ENCODE measurements around the gene ICOSLG.
"Not testable (repeated sequence)": the region's sequence is repeated elsewhere in the genome, so short reads cannot be mapped to it uniquely, and the experiment has no call there.

The ICOSLG gene

DNA sequence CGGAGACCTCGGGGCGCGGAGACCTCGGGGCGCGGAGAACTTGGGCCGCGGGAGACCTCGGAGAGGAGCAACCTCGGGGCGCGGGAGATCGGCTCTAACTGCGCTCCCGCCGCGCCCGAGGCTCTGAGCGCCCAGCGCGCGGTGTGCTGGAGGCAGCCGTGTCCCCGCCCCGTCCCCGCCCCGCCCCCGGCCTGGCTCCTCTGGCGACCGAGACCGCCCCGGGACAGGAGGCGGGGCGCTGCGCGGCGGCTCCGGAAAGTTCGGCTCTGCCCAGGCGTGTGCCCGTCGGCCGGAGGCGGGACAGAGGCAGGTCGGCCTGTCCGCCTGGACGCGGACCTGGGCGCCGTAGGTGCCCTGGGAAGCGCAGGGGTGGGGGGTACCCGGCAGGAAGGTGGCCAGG, at the start of gene ICOSLG:
TSS of gene ICOSLG (minus strand) at position 102 of the 400 bp plus-strand sequence. CDS start 126 bp downstream, outside the sequence.
- not testable (repeated sequence) for DNase-seq

DNA sequence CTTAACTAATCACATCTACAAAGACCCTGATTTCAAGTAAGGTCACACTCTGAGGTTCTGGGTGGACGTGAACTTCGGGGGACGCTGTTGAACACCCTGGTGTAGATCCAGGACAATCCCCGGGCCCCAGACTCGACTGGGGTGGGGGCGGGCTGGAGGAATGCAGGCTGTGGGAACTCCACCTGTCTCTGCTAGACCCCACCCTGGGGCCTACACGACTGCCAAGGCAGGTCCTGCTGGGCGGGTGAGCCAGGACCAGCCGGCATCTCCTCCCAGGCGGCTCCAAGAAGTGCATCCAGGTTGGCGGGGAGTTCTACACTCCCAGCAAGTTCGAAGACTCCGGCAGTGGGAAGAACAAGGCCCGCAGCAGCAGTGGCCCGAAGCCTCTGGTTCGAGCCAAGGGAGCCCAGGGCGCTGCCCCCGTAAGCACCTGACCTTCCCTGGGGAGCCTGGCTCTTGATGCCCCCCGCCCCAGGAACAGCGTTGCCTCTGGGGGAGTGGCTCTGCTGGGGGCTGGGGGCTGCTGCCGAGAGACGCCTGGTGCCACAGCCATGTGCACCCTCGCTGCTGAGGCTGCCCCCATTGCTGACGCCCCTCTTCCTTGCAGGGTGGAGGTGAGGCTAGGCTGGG, 48.8 kb upstream of the ICOSLG start:
- DNase-seq: no peak

DNA sequence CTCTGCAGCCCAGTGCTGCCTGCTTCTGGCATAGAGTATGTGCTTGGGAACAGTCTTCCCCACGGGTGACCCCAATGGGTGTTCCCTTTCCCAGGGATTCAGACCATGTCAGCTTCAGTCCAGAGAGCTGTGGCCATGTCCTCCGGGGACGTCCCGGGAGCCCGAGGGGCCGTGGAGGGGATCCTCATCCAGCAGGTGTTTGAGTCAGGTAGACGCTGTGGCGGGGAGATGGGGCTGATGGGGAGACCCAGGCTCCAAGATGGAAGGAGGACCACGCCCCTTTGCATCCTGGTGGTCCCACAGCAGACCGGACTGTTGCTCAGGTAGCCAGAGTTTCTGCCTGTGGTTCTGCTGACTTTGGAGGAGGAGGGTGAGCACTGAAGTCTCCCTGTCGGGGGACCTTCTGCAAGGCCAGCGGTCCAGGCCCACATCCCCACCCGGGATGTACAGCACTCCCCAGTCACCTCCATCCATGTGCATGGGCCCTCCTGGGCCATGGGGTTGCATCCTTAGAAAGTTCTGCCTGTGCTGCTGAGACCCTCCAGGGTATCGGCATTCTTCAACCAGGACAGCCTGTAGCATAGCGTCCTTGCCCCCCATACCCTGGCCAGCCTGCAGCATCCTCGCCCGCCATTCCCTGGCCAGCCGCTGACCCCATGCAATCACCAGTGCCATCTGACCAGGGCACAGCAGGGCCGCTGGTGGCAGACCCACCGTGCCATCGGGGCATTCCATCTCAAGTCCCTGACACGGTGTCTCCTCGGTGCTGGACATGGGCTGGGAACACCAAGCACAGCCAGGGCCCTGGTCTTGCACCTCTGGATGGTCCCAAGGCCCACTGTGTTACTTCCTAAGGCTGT, 47.7 kb upstream of the ICOSLG start:
- DNase-seq: no peak

DNA sequence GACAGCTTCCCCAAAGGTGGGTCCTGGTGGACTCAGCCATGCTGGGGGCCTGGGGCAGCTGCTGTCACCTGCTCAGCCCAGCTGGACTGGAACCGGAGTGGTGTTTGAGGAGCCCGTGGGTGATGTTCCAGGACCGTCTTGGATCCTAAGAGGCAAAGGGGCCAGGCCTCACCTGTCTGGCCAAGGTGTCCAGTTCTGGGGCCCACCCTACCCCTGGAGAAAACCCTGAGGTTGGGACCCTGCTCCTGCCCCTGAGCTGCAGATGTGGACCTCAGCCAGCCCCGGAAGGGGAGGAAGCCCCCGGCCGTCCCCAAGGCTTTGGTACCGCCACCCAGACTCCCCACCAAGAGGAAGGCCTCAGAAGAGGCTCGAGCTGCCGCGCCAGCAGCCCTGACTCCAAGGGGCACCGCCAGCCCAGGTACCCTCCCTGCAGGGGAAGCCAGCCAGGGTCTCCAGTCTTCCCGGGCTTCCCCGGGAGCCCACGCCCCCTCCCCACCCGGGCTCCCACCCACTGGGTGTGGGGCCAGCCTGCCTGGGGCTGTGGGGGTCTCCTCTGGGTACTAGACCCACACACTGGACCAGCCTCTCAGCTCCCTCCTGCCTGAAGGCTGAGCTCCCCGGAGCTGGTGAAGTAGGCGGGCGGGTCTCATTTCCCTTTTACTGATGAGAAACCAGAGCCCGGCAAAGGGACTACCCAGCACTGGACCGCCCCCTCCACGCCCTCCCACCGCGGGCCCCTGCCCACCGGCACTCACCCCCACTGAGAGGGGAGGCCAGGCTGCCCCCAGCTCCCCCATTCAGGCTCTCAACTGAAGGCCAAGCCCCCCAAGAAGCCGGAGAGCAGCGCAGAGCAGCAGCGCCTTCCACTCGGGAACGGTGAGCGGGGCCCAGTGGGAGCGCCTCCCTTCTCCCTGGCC, 46.2 kb upstream of the ICOSLG start:
- DNase-seq: no peak

DNA sequence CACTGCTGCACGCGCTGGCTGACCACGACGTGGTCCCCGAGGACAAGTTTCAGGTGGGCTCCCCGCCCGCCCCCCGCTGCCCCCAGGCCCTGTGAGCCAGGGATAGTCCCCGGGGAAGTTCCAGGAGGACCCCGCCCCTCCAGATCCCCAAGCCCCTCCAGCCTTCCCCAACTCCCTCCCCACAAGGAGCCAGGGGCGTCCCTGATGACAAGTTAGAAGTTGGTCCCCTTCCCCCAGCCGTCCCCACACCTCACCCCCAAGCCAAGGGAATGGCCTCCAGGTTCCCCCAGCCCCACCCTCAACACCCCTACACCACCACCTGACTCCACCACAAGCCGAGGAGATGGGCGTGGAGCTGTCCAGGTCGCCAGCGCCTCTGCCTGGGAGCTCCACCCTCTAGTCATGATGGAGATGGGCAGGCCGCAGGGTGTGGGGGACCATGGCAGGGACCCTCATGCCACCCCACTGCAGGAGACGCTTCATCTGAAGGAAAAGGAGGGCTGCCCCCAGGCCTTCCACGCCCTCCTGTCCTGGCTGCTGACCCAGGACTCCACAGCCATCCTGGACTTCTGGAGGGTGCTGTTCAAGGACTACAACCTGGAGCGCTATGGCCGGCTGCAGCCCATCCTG, 45.5 kb upstream of the ICOSLG start:
- DNase-seq: no peak

GRCh38 chr21:44285138-44285992, 44.6 kb upstream of the ICOSLG start, which contains the start of gene AIRE:
AIRE (plus strand) TSS chr21:44285876; CDS start chr21:44286007, 131 bp downstream.
- no peak for DNase-seq

- DNase-seq: no peak
Measured at GRCh38 chr21:44283948-44284347, 43.2 kb upstream of the ICOSLG start.

DNA sequence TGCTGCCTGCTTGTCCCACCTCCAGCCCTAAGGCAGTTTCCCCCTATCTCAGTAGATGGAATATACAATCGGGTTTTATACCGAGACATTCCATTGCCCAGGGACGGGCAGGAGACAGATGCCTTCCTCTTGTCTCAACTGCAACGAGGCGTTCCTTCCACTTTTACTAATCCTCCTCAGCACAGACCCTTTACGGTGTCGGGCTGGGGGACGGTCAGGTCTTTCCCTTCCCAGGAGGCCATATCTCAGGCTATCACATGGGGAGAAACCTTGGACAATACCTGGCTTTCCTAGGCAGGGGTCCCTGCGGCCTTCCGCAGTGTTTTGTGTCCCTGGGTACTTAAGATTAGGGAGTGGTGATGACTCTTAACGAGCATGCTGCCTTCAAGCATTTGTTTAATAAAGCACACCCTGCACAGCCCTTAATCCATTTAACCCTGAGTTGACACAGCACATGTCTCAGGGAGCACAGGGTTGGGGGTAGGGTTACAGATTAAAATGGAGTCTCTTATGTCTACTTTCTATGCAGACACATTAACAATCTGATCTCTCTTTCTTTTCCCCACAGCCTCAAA, 42.6 kb upstream of the ICOSLG start:
- not testable (repeated sequence) for DNase-seq

DNA sequence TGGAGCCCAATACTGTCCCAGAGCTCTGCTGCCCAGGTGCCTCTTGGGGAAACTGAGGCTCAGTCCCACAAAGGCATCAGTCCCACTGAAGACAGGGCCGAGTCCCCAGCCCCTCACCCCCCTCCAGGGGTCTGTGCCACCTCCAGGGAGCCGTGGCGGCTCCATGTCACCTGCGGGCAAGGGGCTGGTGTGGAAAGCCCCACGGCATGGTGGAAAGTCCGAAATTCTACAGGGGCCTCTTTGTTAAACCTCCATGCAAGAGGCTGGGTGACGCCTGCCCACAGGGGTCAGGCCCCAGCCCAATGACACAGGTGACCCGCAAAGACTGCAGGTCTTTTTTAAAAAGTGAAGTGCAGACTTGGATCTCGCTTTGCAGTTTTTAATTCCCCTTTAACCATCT, 41.6 kb upstream of the ICOSLG start:
- DNase-seq: no peak

GRCh38 chr21:44281801-44282200, 41.1 kb upstream of the ICOSLG start:
- no peak for DNase-seq

- peak; percentile 65 for DNase-seq
Measured at GRCh38 chr21:44279354-44280260, 38.9 kb upstream of the ICOSLG start.

- DNase-seq: no peak
Measured at GRCh38 chr21:44275041-44275440, 34.3 kb upstream of the ICOSLG start.

- no peak for DNase-seq
Measured at GRCh38 chr21:44273046-44273445, 32.3 kb upstream of the ICOSLG start.

- DNase-seq: no peak
Measured at GRCh38 chr21:44272284-44272858, 31.6 kb upstream of the ICOSLG start.

- no peak for DNase-seq
Measured at GRCh38 chr21:44271558-44272283, 31.0 kb upstream of the ICOSLG start.

DNA sequence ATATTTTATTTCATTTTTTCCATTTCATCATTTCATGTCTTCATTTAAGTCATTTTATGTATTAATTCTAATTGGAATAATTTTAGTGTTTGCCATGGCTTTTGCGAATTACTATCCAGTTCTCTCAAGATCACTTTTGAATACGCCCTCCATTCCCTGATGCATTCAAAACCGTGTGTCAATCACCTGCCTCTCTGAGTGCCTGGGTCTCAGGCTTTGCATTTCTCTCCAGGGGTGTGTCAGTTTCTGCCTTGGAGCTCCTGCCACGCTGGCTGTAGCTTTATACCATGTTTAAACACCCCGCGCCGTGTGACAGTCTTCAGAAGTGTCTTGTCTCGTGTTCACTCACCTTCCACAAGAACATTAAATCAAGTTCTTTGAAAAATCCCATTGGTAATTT, 28.3 kb upstream of the ICOSLG start:
- DNase-seq: no peak

- DNase-seq: no peak
Measured at GRCh38 chr21:44267655-44268142, 27.0 kb upstream of the ICOSLG start.

DNA sequence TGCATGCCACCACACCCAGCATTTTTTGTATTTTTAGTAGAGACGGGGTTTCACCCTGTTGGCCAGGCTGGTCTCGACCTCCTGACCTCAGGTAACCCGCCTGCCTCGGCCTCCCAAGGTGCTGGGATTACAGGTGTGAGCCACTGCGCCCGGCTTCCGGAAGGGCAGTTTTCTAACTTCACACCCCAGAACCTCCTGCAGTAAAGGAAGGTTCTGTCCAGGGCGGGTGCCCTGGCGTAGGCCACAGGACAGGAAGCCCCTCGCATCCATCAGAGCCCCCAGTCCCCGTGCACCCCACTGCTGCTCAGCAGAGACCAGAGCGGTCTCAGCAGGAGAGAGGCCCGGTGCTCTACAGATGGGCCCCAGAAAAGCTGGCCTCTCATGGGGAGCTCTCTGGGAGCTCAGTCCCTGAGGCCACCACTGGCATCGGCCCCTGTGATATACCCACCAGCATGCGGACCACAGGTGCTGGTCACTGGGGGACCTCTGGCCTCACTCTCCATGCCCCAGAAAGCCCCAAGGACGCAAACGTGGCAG, 25.1 kb upstream of the ICOSLG start:
- no peak for DNase-seq

- DNase-seq: no peak
Measured at GRCh38 chr21:44263768-44264167, 23.0 kb upstream of the ICOSLG start.
